ENCODE results near the gene MORC2.

DNA sequence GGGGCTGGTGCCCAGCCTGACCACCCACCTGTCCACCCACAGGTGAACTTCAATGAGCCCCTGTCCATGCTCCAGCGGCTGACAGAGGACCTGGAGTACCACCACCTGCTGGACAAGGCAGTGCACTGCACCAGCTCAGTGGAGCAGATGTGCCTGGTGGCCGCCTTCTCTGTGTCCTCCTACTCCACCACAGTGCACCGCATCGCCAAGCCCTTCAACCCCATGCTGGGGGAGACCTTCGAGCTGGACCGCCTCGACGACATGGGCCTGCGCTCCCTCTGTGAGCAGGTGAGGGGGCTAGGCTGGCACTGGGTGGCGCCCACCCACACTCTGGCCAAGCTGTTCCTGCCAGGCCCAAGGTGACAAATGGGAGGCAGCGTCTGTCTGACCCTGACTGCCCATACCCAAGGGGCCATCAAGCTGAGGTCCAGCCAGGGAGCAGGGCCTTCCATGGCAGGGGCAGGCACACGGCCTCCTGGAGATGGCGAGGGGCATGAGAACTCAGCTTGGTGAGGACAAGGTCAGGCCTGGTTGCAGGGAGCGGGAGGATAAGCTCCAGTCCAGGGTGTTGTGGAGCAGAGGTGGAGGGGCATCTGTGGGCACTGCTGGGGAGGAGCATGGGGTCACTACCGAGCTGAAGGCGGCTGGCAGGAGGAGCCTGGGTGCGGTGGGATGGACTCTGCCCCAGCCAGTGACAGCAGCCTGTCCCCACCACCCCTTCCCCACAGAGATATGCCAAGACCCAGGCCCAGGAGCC lies 77.7 kb downstream of the MORC2 start:
- TF ChIP-seq ELF4 (IDR thresholded peaks at IDR 0.05) (no peak), SP1 (IDR thresholded peaks at IDR 0.05) (no peak), BHLHE40 (IDR thresholded peaks at IDR 0.05; ENCODE audit: borderline replicate concordance) (no peak), HDGF (IDR thresholded peaks at IDR 0.05; ENCODE audit: borderline replicate concordance) (peak; percentile 84; the same call in 1 of the 2 replicates), FOXK2 (IDR thresholded peaks at IDR 0.05) (no peak)
- TF ChIP-seq, protein P1, sequence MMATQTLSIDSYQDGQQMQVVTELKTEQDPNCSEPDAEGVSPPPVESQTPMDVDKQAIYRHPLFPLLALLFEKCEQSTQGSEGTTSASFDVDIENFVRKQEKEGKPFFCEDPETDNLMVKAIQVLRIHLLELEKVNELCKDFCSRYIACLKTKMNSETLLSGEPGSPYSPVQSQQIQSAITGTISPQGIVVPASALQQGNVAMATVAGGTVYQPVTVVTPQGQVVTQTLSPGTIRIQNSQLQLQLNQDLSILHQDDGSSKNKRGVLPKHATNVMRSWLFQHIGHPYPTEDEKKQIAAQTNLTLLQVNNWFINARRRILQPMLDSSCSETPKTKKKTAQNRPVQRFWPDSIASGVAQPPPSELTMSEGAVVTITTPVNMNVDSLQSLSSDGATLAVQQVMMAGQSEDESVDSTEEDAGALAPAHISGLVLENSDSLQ (IDR thresholded peaks at IDR 0.05), result no peak

Data from HEK293T (cell line).